GM21717 (cell line): ENCODE data around the gene RTEL1.

Source experiments
- ATAC-seq: cut with Tn5 transposase; IDR thresholded peaks from one replicate; pipeline ENCODE4 v1.9.1; 2021; ENCODE audit warnings: mild to moderate bottlenecking, moderate library complexity; ENCODE audit not compliant: unreplicated experiment

The RTEL1 gene

GRCh38 chr20:63737945-63738686 is 80.0 kb downstream of the RTEL1 start:
- ATAC-seq, result no peak

- no peak for ATAC-seq
Measured at GRCh38 chr20:63738687-63739129, 80.6 kb downstream of the RTEL1 start.

GRCh38 chr20:63739130-63740069 is 81.3 kb downstream of the RTEL1 start, which contains the start of gene SLC2A4RG:
Gene SLC2A4RG, plus strand, starts transcription at chr20:63739776. Its CDS starts 137 bp downstream, at chr20:63739913.
- peak; percentile 30 for ATAC-seq

- ATAC-seq, result no peak
Measured at GRCh38 chr20:63740070-63740626, 82.0 kb downstream of the RTEL1 start.

GRCh38 chr20:63740627-63741353 is 82.7 kb downstream of the RTEL1 start:
- no peak for ATAC-seq

GRCh38 chr20:63741354-63741675 is 83.2 kb downstream of the RTEL1 start:
- ATAC-seq, result no peak

GRCh38 chr20:63741676-63742380 is 83.7 kb downstream of the RTEL1 start:
- ATAC-seq, result no peak

- no peak for ATAC-seq
Measured at GRCh38 chr20:63742381-63743024, 84.4 kb downstream of the RTEL1 start.

GRCh38 chr20:63743210-63743970 is 85.3 kb downstream of the RTEL1 start:
- ATAC-seq, result no peak

- ATAC-seq, result no peak
Measured at GRCh38 chr20:63744158-63744557, 86.0 kb downstream of the RTEL1 start.

GRCh38 chr20:63744574-63745423 is 86.7 kb downstream of the RTEL1 start:
- ATAC-seq, result no peak

- no peak for ATAC-seq
Measured at GRCh38 chr20:63745424-63745805, 87.3 kb downstream of the RTEL1 start.
